Stimulated activated naive CD8-positive, alpha-beta T cell treated with anti-CD3 and anti-CD28 coated beads, Interleukin-15, Interleukin-2, amounts not matched to agents 100 ng/mL and 50 ng/mL, for 24 hours (primary cell): ENCODE results near the gene UBXN4.
"Not testable (repeated sequence)": the region's sequence is repeated elsewhere in the genome, so short reads cannot be mapped to it uniquely, and the experiment has no call there.

Experiments
- H3K27ac Mint-ChIP-seq: one replicate; pipeline ENCODE4 v1.8.0; 2021; ENCODE audit warnings: mild to moderate bottlenecking, mixed read lengths
- H3K27me3 Mint-ChIP-seq: one replicate; pipeline ENCODE4 v1.8.0; 2021; ENCODE audit warnings: mixed read lengths
- H3K36me3 Mint-ChIP-seq: one replicate; pipeline ENCODE4 v1.8.0; 2021; ENCODE audit warnings: low read depth, mixed read lengths
- H3K4me1 Mint-ChIP-seq: one replicate; pipeline ENCODE4 v1.8.0; 2021; ENCODE audit warnings: low read depth, mixed read lengths
- H3K4me3 Mint-ChIP-seq: one replicate; pipeline ENCODE4 v1.8.0; 2021; ENCODE audit warnings: mild to moderate bottlenecking, mixed read lengths
- H3K9me3 Mint-ChIP-seq: one replicate; pipeline ENCODE4 v1.8.0; 2021; ENCODE audit warnings: mixed read lengths

Gene UBXN4, protein sequence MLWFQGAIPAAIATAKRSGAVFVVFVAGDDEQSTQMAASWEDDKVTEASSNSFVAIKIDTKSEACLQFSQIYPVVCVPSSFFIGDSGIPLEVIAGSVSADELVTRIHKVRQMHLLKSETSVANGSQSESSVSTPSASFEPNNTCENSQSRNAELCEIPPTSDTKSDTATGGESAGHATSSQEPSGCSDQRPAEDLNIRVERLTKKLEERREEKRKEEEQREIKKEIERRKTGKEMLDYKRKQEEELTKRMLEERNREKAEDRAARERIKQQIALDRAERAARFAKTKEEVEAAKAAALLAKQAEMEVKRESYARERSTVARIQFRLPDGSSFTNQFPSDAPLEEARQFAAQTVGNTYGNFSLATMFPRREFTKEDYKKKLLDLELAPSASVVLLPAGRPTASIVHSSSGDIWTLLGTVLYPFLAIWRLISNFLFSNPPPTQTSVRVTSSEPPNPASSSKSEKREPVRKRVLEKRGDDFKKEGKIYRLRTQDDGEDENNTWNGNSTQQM

DNA sequence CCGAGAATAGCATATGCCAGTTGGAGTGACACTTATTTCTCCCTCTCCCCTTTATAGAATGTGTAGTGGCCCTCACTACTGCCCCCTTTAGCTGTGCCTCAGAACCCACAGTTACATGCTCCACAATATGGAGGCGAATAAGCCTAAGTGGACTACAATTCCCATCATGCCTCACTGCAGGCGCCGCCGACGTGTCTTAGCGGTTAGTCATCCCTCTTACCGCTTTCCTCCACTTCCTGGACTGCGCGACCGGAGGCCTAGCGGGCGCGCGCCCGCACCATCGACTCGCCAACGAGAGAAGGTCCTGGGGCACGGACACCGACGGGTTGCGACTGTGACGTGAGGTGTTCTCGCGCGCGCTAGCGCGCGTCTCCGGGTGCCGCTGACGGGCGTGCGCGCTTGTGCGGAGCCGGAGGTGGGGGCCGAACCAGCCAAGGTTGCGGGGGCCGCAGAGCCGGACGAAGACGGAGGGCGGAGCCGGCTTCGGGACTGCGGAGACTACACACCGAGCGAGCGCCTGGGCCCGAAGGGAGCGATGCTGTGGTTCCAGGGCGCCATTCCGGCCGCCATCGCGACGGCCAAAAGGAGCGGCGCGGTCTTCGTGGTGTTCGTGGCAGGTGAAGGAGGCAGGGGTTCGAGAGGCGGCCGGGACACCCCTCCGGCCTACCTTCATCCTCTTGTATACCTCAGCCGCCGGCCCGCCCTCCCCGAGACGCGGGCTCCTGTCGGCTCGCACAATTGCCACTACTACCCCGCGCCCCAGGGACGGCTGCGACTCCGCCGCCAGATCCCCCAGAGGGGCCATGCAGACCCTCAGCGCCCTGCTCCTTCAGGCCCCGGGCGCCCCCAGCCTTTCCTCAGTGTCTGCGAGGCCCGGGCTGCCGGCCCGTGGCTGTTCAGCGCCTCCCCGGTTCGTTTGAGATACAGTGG lies at the start of gene UBXN4:
UBXN4 (plus strand) TSS at position 461 of the 930 bp plus-strand sequence; CDS start at position 536, 75 bp downstream.
- peaks cover 29% of the 10 kb centered on the region for H3K36me3 Mint-ChIP-seq
- peak within 1 kb of the TSS; percentile 96 for H3K27ac Mint-ChIP-seq

DNA sequence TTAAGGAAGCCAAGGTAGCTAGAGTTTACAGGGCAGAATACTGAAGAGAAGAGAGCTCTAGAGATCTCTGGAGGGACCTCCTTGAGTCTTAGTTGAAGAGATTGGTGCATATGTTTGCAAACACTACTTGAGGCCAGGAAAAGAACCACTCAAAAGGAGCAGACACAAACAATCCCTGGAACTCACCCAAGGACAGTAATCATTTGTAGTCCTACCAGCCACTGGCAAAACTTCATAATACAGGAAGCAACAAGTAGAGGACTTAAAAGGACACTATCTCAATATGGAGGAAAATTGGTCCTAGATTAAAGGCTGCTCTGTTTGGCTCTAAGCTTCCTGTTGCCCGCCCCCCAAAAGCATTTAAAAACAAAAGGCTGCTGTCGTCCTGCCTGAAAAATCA lies 46.9 kb upstream of the UBXN4 start:
- no peak overlapping the region for H3K4me3 Mint-ChIP-seq
- peaks cover 12% of the 10 kb centered on the region for H3K4me1 Mint-ChIP-seq
- H3K27ac Mint-ChIP-seq: no peak overlapping the region

More for the DNA sequence above, at the start of gene UBXN4:
- Mint-ChIP-seq H3K4me3 (peak within 1 kb of the TSS; percentile 89), H3K4me1 (peaks cover 40% of the 10 kb centered on the region), H3K9me3 (no peaks in the 10 kb centered on the region), H3K27me3 (no peaks in the 10 kb centered on the region)

DNA sequence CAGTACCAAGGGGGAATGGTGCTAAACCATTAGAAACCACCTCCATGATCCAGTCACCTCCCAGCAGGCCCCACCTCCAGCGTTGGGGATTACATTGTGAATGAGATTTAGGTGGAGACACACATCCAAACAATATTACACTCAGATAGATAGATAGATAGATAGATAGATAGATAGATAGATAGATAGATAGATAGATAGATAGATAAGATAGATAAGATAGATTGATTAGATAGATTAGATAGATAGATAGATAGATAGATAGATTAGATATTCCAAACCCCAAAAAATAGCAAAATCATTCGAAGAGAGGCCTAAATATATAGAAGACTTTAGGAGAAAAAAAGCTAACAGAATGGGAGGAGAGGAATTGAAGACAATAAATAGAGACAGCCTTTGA lies 42.8 kb upstream of the UBXN4 start:
- H3K36me3 Mint-ChIP-seq: peaks cover 21% of the 10 kb centered on the region
- no peaks in the 10 kb centered on the region for H3K4me1 Mint-ChIP-seq
- no peaks in the 10 kb centered on the region for H3K27me3 Mint-ChIP-seq
- no peak overlapping the region for H3K27ac Mint-ChIP-seq
- H3K9me3 Mint-ChIP-seq: no peaks in the 10 kb centered on the region
- no peak overlapping the region for H3K4me3 Mint-ChIP-seq

More for the DNA sequence above, 46.9 kb upstream of the UBXN4 start:
- Mint-ChIP-seq H3K36me3 (peaks cover 27% of the 10 kb centered on the region), H3K27me3 (no peaks in the 10 kb centered on the region), H3K9me3 (no peaks in the 10 kb centered on the region)

DNA sequence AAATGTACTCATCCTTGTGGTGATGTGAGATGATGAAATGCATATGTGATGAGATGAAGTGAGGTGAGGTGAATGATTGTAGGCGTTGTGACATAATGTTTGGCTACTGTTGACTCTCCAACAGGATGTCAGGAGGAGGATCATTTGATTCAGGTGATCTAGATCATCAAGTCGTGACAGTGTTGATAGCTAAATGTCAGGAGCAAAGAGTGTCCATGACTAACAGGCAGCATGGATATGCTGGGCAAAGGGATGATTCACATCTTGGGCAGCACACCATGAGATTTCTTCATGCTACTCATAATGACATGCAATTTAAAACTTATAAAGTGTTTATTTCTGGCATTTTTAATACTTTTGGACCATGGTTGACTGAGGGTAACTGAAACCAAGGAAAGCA lies 40.2 kb upstream of the UBXN4 start:
- Mint-ChIP-seq H3K27ac (no peak overlapping the region), H3K27me3 (no peaks in the 10 kb centered on the region), H3K36me3 (no peaks in the 10 kb centered on the region)

DNA sequence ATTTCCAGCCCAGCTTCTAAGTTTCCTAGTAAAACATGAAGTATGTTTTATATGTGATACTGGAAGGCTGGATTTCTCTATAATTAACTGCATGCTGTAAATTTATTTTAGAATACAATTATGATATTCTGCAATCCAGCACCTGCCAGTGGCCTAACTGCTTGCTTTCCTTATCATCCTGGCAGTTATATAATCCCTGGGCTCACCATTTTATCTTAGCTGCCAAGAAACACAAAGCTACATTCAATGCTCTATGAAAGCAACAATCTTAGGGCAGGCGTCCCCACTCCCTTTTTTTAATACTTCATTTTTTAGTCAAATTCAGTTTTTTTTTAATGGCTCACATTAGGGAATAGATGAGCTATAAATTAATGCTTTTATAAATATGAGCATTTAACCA lies 38.4 kb upstream of the UBXN4 start:
- Mint-ChIP-seq H3K9me3 (no peaks in the 10 kb centered on the region), H3K27ac (no peak overlapping the region), H3K4me3 (no peak overlapping the region), H3K36me3 (no peaks in the 10 kb centered on the region), H3K4me1 (no peaks in the 10 kb centered on the region), H3K27me3 (no peaks in the 10 kb centered on the region)

More for the DNA sequence above, 40.2 kb upstream of the UBXN4 start:
- Mint-ChIP-seq H3K9me3 (no peaks in the 10 kb centered on the region), H3K4me1 (no peaks in the 10 kb centered on the region), H3K4me3 (no peak overlapping the region)

DNA sequence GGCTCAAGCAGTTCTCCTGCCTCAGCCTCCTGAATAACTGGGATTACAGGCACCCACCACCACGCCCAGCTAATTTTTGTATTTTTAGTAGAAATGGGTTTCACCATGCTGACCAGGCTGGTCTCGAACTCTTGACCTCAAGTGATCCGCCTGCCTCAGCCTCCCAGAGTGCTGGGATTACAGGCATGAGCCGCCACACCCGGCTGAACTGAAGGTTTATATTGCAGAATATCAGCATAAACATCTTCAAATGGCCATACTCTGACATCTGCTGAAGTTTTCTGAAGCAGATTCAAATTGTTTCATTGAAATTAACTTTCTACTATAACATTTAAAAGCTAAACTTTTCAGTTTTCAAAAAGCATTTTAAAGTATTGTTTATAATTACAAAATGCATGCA lies 37.6 kb upstream of the UBXN4 start:
- not testable (repeated sequence) for H3K27me3 Mint-ChIP-seq, H3K27ac Mint-ChIP-seq, H3K9me3 Mint-ChIP-seq, H3K4me1 Mint-ChIP-seq, H3K4me3 Mint-ChIP-seq, H3K36me3 Mint-ChIP-seq

DNA sequence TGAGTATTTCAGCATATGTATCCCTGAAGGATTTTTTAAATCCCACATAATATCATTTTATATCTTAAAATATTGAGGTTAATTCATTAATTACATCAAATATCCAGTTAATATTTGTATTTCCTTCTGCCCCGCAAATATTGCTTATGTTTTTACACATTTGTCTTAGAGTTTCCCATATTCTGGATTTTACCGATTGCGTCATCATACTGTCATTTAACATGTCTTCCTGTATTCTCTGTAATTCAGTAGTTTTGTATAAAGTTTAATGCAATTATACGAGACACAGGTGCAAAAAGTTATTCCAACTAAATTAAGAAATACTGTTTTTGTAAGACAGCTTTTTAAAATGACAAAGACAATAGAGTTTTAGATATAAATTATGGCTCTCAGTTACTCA lies 33.5 kb upstream of the UBXN4 start:
- Mint-ChIP-seq H3K4me1 (no peaks in the 10 kb centered on the region), H3K4me3 (no peak overlapping the region), H3K27me3 (no peaks in the 10 kb centered on the region), H3K27ac (no peak overlapping the region), H3K36me3 (peaks cover 22% of the 10 kb centered on the region), H3K9me3 (no peaks in the 10 kb centered on the region)

DNA sequence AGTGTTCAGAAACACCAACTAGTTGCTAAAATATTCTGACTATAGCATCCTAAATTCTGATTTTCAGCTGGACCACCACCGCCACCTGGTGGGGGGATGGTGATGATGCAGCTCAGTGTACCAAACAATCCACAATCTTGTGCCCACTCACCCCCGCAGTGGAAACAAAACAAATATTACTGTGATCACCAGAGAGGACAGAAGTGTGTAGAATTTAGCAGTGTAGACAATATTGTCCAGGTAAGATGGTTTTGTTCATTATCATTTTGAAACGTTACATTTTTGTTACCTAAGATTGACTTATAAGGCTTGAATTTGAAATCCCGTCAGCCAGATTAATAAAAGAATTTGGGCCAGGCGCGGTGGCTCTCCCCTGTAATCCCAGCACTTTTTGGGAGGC lies 31.7 kb upstream of the UBXN4 start:
- H3K9me3 Mint-ChIP-seq: no peaks in the 10 kb centered on the region
- H3K4me1 Mint-ChIP-seq: no peaks in the 10 kb centered on the region
- peaks cover 33% of the 10 kb centered on the region for H3K36me3 Mint-ChIP-seq
- H3K27ac Mint-ChIP-seq: no peak overlapping the region
- no peaks in the 10 kb centered on the region for H3K27me3 Mint-ChIP-seq
- H3K4me3 Mint-ChIP-seq: no peak overlapping the region

DNA sequence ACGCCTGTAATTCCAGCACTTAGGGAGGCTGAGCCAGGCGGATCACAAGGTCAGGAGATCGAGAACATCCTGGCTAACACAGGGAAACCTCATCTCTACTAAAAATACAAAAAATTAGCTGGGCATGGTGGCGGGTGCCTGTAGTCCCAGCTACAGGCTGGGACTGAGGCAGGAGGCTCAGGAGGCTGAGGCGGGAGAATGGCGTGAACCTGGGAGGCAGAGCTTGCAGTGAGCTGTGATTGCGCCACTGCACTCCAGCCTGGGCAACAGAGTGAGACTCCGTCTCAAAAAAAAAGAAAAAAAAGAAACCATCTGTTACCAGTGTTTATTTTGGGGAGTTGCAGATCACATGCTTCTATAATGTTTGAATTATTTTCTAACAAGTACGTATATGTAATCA lies 26.6 kb upstream of the UBXN4 start:
- H3K4me1 Mint-ChIP-seq, H3K4me3 Mint-ChIP-seq, H3K27ac Mint-ChIP-seq, H3K27me3 Mint-ChIP-seq, H3K9me3 Mint-ChIP-seq: not testable (repeated sequence)
- H3K36me3 Mint-ChIP-seq: peaks cover 48% of the 10 kb centered on the region

DNA sequence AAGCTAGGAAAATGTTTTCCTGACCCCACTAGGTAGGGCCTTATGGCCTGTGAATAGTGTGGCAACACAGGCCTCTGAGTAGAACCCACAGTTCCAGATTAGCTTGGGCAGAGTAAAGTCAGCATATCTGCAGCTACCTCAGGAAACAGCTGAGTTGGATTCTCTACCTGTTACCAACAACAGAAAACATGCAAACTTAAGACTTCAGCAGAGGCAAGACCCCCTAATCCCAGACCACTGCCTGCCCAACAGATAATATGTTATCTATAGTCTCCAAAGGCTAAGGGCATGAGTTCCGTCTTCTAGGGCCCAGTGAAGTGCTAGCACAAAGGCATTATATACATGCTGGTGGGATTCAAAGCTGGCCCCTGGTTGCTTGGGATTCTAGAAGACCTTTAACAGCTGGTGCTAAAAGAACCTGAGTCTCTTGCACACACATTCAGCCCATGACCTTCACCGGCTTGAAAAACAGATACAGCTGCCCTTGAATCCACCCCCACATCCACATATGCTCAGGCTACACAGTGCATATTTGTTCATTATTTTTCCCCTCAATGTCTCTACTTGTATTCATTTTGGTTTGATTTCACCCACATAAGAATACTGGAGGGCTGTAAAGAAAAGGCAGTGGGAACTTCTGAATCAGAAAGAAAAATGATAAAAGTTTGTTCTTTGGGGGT lies 13.5 kb upstream of the UBXN4 start:
- Mint-ChIP-seq H3K27me3 (no peaks in the 10 kb centered on the region), H3K4me3 (no peak overlapping the region), H3K36me3 (peaks cover 28% of the 10 kb centered on the region), H3K9me3 (no peaks in the 10 kb centered on the region), H3K4me1 (peaks cover 12% of the 10 kb centered on the region), H3K27ac (no peak overlapping the region)

DNA sequence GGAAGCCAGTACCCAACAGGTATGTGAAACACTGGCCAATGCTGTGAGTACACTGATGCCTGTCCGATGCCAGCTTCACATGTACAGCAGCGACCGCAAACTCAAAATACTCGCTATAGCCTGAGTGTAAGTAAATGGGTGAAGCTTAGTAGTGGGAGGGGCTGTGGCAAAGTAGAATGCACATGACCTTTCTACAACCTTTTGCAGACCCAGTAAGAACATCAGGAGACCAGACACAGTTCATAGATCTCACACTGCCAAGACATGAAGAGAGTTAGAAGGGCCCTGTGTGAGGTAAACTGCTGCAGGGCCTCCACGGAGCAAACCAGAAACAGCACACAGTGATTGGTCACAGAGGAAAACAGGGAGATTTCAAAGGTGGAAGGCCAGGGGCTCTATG lies 9.1 kb upstream of the UBXN4 start:
- Mint-ChIP-seq H3K4me3 (no peak overlapping the region), H3K36me3 (no peaks in the 10 kb centered on the region), H3K9me3 (no peaks in the 10 kb centered on the region), H3K27me3 (no peaks in the 10 kb centered on the region), H3K4me1 (peaks cover 15% of the 10 kb centered on the region), H3K27ac (no peak overlapping the region)

DNA sequence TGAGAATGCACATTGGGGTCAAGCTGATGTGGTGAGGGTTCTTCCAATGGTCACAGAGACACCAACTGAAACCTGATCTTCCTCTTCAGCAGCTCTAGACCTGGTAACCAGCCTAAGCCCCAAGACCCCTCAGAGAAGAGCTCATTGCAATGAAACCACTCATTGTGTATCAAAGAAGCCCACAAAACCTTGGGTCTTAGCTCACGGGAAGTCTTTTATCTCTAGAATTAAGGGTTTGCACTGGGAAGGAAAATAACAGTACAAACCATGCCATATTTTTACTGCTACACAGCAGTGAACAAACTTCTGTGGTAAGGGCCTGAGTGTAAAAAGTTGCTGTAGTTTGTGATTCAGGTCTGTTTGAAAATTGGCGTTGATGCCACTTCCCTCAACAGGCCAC lies 8.6 kb upstream of the UBXN4 start:
- Mint-ChIP-seq H3K4me1 (peaks cover 15% of the 10 kb centered on the region), H3K4me3 (no peak overlapping the region), H3K27me3 (no peaks in the 10 kb centered on the region), H3K36me3 (no peaks in the 10 kb centered on the region), H3K27ac (no peak overlapping the region), H3K9me3 (no peaks in the 10 kb centered on the region)

DNA sequence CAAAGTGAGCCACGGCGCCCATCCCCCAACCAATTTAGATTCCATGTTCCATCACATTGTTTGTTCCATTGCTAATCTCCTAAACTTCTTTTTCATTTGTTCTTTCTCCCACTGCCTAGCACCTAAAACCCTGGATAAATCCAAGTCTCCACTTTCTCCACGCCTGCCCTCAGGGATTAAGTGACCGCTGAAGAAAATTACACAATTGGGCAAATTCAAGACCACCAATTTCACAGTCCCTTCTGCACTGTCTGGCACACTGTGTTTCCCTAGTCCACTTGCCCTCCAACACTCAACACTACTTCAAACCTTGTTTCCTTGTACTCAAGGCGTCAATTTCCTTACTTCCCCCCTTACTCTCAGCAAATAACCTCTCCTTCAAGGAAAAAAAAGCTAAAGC lies 5.1 kb upstream of the UBXN4 start:
- H3K4me3 Mint-ChIP-seq: no peak overlapping the region
- H3K27me3 Mint-ChIP-seq: no peaks in the 10 kb centered on the region
- no peaks in the 10 kb centered on the region for H3K9me3 Mint-ChIP-seq
- no peaks in the 10 kb centered on the region for H3K36me3 Mint-ChIP-seq
- H3K27ac Mint-ChIP-seq: no peak overlapping the region
- H3K4me1 Mint-ChIP-seq: peaks cover 16% of the 10 kb centered on the region

DNA sequence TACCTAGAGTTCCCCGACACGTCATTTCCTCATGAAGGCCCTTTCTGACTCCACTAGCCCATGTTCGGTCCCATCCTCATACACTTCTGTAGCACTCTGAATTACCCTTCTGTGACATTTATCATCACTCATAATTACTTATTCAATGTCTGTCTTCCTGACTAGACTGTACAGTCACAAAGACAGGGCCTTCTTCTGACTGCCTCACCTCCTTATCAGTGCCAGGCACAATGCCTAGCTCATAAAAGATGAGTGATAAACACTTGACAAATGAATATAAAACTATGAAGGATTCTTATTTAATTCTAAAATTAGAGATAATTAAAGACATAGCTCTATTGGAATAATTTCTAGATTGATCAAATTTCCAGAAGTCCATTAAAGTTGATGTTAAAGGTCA lies 1.4 kb upstream of the UBXN4 start:
- H3K4me1 Mint-ChIP-seq: peaks cover 25% of the 10 kb centered on the region
- H3K4me3 Mint-ChIP-seq: no peak overlapping the region
- no peaks in the 10 kb centered on the region for H3K9me3 Mint-ChIP-seq
- H3K27ac Mint-ChIP-seq: no peak overlapping the region
- H3K36me3 Mint-ChIP-seq: peaks cover 17% of the 10 kb centered on the region
- no peaks in the 10 kb centered on the region for H3K27me3 Mint-ChIP-seq

DNA sequence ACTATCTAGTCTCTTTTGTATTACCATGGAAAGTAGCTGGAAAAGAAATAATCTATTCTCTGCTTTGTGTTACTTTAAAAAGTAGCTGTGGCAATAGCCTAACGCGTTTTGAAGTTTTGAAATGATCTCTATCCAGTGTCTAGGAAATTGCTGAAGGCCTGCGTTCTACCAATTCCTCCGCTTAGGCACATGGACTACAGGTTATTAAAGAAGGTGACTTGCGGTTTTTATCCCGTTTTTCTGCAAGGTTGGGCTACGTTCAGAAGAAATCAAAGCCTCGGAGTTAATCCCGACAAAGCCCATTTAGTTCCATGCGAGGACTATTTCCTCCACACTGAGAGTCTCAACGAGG lies 636 bp upstream of the UBXN4 start:
- Mint-ChIP-seq H3K4me1 (peaks cover 33% of the 10 kb centered on the region), H3K9me3 (no peaks in the 10 kb centered on the region), H3K27ac (peak overlapping the region; percentile 80), H3K27me3 (no peaks in the 10 kb centered on the region), H3K36me3 (peaks cover 23% of the 10 kb centered on the region), H3K4me3 (peak overlapping the region; percentile 89)
